NCI-H1092 treated with DMSO at 0.1 percent for 48 hours (cell line): ENCODE data around the gene TRIM75.
"Not testable (repeated sequence)": the region's sequence is repeated elsewhere in the genome, so short reads cannot be mapped to it uniquely, and the experiment has no call there.

Experiments
- DNase-seq: peaks from one replicate; lab custom pipeline; 2025; lab: John Stamatoyannopoulos, UW

TRIM75 gene

DNA sequence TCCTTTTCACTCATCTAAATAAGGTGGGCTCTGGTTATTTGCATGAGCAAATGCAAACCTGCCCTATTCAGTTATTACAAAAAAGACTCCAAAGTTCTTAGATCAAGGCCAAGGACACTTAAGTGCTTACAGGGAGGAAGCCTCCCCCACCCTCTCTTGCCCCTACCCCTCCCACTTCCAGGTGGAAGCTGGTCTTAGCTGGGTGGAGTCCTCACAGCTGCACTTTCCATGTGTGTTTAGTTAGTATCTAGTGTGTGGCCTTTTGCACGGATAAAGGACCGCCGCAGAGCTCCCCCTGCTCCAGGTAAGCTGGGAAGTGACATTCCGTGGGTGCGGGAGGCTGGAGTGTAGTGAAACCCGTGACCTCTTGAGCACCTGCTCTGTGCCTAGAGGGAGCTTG is at the start of gene TRIM75:
Gene TRIM75 (plus strand): TSS at position 222 of the 400 bp plus-strand sequence. CDS start 5,282 bp downstream, outside the sequence.
- DNase-seq, result no peak

DNA sequence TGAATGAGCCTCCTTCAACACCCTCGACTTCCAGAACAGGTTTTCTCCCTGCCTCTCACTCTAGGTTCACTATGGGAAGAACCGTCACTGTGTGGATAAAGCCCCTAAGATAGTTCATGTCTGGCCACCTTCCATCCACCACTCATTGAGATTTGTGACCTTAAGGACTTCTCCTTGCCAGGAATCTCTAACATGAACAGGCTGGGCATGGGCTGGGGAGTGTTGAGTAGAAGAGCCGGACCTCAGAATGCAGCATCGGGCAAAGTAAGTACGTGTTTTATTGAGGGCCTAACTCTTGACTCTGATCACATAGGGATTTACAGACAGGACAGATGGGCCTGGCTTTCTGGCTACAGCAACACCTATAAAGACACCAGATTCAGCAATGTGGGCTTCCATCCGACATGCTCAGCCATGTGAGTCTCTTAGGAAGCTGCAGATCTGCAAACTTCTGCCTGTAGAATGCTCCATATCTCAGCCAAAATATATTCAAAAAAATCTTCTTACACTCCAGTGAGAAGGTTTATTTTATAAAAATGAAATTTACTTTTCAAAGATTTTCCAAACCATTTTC is 48.2 kb upstream of the TRIM75 start:
- DNase-seq, result no peak

- DNase-seq, result no peak
Observed at GRCh38 chr4:165006456-165006855, 47.2 kb upstream of the TRIM75 start.

GRCh38 chr4:165006886-165007285 is 46.8 kb upstream of the TRIM75 start:
- DNase-seq, result no peak

DNA sequence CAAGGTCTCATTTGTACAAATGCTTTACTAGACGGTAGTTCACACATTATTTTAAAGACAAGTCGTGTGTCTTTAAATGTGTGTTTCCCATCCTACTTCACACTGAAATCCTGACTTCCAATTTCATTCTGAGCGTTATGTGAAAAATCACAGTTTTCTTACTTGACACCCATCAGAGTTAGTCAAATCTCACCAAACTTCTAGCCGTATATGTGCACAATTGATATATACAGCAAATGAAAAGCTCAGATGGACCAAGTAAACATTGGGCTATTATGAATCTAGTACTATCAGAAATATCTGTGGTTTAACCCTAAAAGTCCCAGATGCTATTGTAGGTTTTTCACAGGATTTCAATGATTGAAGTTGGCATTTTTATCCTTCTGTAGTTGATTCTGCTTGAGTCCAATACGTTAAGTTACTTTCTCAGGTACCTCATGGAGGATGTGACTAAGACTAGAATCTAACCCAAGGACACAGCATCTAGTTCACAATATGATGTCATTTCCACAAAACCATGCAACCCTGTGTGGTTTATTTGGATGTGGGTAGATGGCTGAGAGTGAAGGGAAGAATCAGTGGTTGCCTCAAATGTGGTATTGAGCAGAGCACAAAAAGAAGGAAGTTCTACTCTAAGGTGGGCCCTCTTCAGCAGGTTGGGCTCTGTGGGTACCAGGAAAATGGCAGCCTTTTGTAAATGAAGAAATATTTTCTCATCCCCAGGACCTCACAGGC is 44.0 kb upstream of the TRIM75 start:
- DNase-seq, result no peak

DNA sequence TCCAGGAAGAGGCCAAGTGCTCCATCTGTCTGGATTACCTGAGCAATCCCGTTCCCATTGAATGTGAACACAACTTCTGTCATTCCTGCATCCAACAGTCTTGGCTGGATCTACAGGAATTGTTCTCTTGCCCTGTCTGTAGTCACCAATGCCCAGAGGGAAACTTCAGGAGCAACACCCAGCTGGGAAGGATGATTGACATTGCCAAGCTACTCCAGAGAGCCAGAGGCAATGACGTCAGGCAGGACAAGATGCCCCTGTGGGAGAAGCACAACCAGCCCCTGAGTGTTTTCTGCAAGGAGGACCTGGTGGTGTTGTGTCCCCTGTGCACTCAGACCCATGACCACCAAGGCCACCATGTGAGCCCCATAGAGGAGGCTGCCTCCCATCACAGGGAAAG is 43.2 kb upstream of the TRIM75 start:
- DNase-seq, result no peak

DNA sequence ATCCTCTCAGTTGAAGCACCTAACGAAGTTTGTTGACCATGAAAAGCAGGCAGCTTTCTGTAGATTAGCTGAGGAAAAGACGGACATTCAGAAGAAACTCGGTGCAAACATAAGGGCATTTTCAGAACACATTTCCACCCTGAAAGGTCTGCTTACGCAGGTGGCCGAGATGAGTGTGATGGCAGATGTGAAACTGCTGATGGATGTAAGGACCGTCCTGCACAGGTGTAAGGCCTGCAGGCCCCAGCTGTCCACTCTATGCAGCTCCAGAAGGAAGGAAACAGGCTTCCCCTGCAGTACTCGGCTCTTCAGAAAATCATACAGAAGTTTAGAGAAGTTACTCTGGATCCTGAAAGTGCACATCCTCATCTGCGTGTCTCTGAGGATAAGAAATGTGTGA is 42.7 kb upstream of the TRIM75 start:
- no peak for DNase-seq

- no peak for DNase-seq
Observed at GRCh38 chr4:165011403-165011802, 42.3 kb upstream of the TRIM75 start.

DNA sequence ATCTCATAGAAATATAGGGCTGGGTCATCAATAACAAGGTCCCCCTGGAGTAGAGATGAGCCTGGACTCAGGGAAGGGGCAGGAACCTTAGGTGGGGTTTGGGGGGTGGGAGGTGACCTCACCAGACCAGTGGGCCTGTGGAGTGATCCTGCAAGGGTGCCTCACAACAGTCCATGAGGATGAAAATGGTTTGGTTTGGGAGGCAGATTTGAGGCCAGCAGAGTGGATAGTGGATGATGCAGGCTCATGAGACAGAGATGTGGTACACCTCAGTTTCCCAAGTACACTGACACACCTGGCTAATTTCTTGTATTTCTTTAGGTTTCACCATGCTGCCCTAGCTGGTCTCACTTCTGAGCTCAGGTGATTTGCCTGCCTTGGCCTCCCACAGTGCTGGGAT is 40.0 kb upstream of the TRIM75 start:
- DNase-seq, result no peak

GRCh38 chr4:165016971-165017370 is 36.7 kb upstream of the TRIM75 start:
- no peak for DNase-seq

DNA sequence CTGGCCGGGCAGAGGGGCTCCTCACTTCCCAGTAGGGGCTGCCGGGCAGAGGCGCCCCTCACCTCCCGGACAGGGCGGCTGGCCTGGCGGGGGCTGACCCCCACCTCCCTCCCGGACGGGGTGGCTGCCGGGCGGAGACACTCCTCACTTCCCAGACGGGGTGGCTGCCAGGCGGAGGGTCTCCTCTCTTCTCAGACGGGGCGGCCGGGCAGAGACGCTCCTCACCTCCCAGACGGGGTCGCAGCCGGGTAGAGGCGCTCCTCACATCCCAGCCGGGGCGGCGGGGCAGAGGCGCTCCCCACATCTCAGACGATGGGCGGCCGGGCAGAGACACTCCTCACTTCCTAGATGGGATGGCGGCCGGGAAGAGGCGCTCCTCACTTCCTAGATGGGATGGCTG is 33.7 kb upstream of the TRIM75 start:
- not testable (repeated sequence) for DNase-seq

GRCh38 chr4:165025782-165026181 is 27.9 kb upstream of the TRIM75 start:
- DNase-seq, result not testable (repeated sequence)

- DNase-seq, result no peak
Observed at GRCh38 chr4:165027762-165028402, 25.8 kb upstream of the TRIM75 start.

GRCh38 chr4:165031436-165032211 is 22.0 kb upstream of the TRIM75 start, which contains the start of gene TRIM60:
TSS of gene TRIM60 (plus strand) at chr4:165031999. CDS start at chr4:165040073, 8,074 bp downstream.
- no peak for DNase-seq

DNA sequence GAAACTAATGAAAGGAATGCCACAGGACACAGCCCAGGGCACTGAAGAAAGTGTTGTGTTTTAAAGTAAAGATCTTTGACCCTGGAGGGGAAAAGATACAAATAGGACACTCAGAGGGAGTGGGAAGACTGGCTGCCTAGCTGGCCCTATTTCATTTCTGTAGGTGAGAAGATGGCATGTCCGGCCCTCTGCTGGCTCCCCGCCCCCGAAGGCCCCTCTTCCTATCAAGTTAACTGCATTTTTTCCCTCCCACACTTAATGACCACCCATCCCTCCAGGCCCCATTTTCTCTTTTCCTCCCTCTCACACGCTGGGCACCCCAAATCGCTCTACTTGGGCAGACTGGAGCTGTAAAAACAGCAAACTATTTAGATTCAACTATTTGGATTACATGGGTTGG is 5.5 kb upstream of the TRIM75 start:
- no peak for DNase-seq

DNA sequence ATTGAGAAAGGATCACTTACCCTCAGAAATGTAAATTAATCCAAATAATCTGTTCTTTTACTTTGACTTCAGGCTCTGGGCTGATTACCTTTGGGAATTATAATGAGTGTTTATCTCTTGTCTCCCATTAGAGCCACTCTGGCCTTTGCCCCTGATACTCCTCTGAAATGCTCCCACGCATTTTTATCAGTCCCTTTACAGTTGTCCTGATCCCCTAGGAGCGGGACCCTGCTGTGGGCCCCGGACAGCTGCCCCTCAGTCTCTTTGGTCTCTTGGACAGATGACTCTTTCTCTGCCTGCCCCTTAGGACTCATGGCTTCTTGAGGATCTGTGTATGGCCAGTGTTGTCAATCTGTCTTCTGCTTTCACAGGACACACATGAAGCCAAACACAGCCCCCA is 1.0 kb upstream of the TRIM75 start:
- no peak for DNase-seq

DNA sequence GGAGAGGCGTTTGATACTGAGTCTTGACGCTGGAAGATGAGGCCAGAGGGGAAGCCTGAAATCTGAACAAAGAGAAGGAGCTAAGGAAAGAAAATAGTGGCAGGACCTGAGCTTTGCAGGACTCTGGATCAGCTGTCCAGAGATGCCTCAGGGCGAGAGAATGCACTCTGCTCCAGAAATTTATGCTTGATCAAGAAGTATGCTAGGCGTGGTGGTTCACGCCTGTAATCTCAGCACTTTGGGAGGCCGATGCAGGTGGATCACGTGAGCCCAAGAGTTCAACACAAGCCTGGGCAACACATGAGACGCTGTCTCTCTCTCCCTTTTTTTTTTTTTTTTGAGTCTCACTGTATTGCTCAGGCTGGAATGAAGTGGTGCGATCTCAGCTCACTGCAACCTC is 1.9 kb downstream of the TRIM75 start:
- DNase-seq, result no peak

- DNase-seq, result no peak
Observed at GRCh38 chr4:165058666-165059065, 5.0 kb downstream of the TRIM75 start.

- DNase-seq, result peak; percentile 69
Observed at GRCh38 chr4:165059386-165059785, 5.7 kb downstream of the TRIM75 start.

DNA sequence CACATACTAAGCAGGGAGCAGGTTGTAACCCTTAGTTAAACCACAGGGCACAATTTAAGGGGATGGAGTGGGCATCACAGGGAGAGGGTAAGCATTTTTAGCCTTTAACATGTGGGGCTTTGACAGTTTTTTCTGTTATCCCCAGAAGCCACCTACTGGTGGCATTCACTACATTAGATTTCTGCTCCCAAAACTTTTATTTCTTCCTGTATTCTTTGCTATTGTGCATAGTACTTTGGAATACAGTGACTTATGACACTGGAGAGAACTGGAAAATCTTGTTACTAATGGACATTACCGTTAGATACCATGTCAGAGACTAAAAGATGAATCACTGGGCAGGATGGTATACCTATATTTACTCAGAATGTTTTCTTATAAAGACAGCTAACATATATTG is 7.3 kb downstream of the TRIM75 start:
- no peak for DNase-seq

- DNase-seq, result no peak
Observed at GRCh38 chr4:165070560-165070959, 16.9 kb downstream of the TRIM75 start.

DNA sequence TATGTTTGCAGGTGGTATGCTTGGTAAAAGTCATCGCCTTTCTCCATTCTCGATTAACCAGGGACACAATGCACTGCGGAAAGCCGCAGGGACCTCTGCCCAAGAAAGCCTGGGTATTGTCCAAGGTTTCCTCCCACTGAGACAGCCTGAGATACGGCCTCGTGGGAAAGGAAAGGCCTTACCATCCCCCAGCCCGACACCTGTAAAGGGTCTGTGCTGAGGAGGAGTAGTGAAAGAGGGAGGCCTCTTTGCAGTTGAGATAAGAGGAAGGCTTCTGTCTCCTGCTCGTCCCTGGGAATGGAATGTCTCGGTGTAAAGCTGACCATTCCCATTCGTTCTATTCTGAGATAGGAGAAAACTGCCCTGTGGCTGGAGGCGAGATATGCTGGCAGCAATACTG is 19.7 kb downstream of the TRIM75 start:
- not testable (repeated sequence) for DNase-seq
